ENCODE data around the gene DNAH3. TPM values are rescaled to one million over a fixed set of nuclear protein-coding genes. Genes with fewer than 3 reads are reported as not detected.

The DNAH3 gene
- total RNA-seq, 2 donors from 2014 or later = 0.40 to 0.82 TPM

DNA sequence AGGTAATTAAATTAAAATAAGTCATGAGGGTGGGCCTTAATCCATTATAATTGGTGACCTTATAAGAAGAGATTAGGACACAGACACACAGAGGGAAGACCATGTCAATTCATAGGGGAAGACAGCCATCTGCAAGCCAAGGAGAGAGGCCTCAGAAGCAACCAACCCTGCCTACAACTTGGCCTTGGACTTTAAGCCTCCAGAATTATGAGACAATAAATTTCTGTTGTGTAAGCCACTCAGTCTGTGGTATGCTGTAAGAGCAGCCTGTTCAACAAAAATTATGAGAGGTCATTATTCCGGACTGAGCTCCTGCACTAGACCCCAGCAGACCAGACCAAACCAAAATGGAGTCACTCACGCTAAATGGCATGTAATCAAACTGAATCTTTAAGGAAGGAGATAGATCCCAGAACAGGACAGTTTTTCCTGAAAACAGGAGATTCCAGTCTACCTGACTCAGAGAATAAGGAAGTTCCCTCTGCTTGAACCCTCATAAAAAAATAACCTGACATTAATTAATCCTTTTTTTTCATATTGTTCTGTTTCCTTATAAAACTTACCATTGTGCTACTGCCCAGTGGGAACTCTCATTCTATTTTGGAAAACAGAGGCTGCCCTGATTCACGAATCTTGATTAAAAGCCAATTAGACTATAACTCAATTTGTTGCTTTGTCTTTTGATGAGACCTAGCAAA lies 74.3 kb downstream of the DNAH3 start:
- peaks cover 2% of the 10 kb centered on the region for H3K9me3 Mint-ChIP-seq
- DNase-seq = no peak
- H3K4me1 Mint-ChIP-seq = no peaks in the 10 kb centered on the region
- WGBS, 2 experiments (ENCODE audit: insufficient coverage in 1 of 2, insufficient read length in 1 of 2) = 95 to 97% methylated on average over 3 of the region's 3 CpGs
- H3K36me3 Mint-ChIP-seq (ENCODE audit: low read depth) = no peaks in the 10 kb centered on the region
- H3K4me3 ChIP-seq (ENCODE audit: low read length) = no peak overlapping the region
- no peaks in the 10 kb centered on the region for H3K9me3 ChIP-seq (ENCODE audit: control insufficient read depth, low read length)
- no peak overlapping the region for H3K9ac ChIP-seq (ENCODE audit: extremely low read depth, low read length, poor library complexity, severe bottlenecking)
- H3K4me3 Mint-ChIP-seq = no peak overlapping the region
- no peak overlapping the region for H3K27ac Mint-ChIP-seq
- H3K27ac ChIP-seq (ENCODE audit: low read depth, low read length) = no peak overlapping the region
- TF ChIP-seq, protein P1, sequence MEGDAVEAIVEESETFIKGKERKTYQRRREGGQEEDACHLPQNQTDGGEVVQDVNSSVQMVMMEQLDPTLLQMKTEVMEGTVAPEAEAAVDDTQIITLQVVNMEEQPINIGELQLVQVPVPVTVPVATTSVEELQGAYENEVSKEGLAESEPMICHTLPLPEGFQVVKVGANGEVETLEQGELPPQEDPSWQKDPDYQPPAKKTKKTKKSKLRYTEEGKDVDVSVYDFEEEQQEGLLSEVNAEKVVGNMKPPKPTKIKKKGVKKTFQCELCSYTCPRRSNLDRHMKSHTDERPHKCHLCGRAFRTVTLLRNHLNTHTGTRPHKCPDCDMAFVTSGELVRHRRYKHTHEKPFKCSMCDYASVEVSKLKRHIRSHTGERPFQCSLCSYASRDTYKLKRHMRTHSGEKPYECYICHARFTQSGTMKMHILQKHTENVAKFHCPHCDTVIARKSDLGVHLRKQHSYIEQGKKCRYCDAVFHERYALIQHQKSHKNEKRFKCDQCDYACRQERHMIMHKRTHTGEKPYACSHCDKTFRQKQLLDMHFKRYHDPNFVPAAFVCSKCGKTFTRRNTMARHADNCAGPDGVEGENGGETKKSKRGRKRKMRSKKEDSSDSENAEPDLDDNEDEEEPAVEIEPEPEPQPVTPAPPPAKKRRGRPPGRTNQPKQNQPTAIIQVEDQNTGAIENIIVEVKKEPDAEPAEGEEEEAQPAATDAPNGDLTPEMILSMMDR (conservative IDR thresholded peaks at IDR 0.05) = no peak
- H3K4me1 ChIP-seq (ENCODE audit: control insufficient read depth, insufficient read depth, low read length) = no peaks in the 10 kb centered on the region
- H3K36me3 ChIP-seq (ENCODE audit: control insufficient read depth, insufficient read depth, low read length) = no peaks in the 10 kb centered on the region
- H3K27me3 Mint-ChIP-seq (ENCODE audit: insufficient read depth) = peaks cover 6% of the 10 kb centered on the region
- no peaks in the 10 kb centered on the region for H3K27me3 ChIP-seq (ENCODE audit: control insufficient read depth, insufficient read depth, low read length, poor library complexity, severe bottlenecking)

GRCh38 chr16:21075252-21075651 lies 75.4 kb downstream of the DNAH3 start:
- Histone ChIP-seq H3K27me3 (ENCODE audit: control insufficient read depth, insufficient read depth, low read length, poor library complexity, severe bottlenecking) (no peaks in the 10 kb centered on the region), H3K4me1 (ENCODE audit: control insufficient read depth, insufficient read depth, low read length) (no peaks in the 10 kb centered on the region), H3K36me3 (ENCODE audit: control insufficient read depth, insufficient read depth, low read length) (no peaks in the 10 kb centered on the region), H3K27ac (ENCODE audit: low read depth, low read length) (no peak overlapping the region), H3K9ac (ENCODE audit: extremely low read depth, low read length, poor library complexity, severe bottlenecking) (no peak overlapping the region), H3K4me3 (ENCODE audit: low read length) (no peak overlapping the region), H3K9me3 (ENCODE audit: control insufficient read depth, low read length) (no peaks in the 10 kb centered on the region)
- no peak for DNase-seq
- no peaks in the 10 kb centered on the region for H3K4me1 Mint-ChIP-seq
- peaks cover 2% of the 10 kb centered on the region for H3K9me3 Mint-ChIP-seq
- no peak overlapping the region for H3K27ac Mint-ChIP-seq
- TF ChIP-seq, protein P1 (conservative IDR thresholded peaks at IDR 0.05) = no peak
- H3K27me3 Mint-ChIP-seq (ENCODE audit: insufficient read depth) = peaks cover 6% of the 10 kb centered on the region
- no peaks in the 10 kb centered on the region for H3K36me3 Mint-ChIP-seq (ENCODE audit: low read depth)
- H3K4me3 Mint-ChIP-seq = no peak overlapping the region
- 95 to 97% methylated on average over 4 to 7 of the region's 7 CpGs for WGBS, 2 experiments (ENCODE audit: insufficient coverage in 1 of 2, insufficient read length in 1 of 2)

DNA sequence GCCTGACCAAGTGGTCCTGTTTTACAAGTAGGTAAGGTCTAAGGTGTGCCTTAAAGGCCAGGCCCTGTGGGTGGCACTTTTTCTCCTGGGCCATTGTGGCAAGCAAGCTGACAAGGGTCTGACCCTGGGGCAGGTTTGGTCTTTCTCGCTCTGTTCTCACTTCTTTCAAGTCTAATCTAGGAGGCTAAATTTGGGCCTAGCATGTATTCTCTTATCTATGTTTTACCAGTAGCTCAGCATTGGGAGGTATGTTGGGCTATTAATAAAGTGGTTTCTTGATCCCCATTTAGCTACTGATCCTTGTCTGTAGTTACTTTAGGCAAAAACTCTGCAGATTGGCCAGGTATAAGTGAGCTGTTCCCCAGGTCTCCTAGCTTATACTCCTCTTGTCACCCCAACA lies 77.7 kb downstream of the DNAH3 start:
- Histone ChIP-seq H3K9me3 (ENCODE audit: control insufficient read depth, low read length) (no peaks in the 10 kb centered on the region), H3K27ac (ENCODE audit: low read depth, low read length) (no peak overlapping the region), H3K9ac (ENCODE audit: extremely low read depth, low read length, poor library complexity, severe bottlenecking) (no peak overlapping the region), H3K36me3 (ENCODE audit: control insufficient read depth, insufficient read depth, low read length) (no peaks in the 10 kb centered on the region), H3K4me1 (ENCODE audit: control insufficient read depth, insufficient read depth, low read length) (no peaks in the 10 kb centered on the region), H3K27me3 (ENCODE audit: control insufficient read depth, insufficient read depth, low read length, poor library complexity, severe bottlenecking) (no peaks in the 10 kb centered on the region), H3K4me3 (ENCODE audit: low read length) (no peak overlapping the region)
- WGBS, 2 experiments (ENCODE audit: insufficient coverage in 1 of 2, insufficient read length in 1 of 2) = 100% methylated on average over 1 of the region's 1 CpG; no CpG with 5 or more reads in 1 of the 2 experiments
- DNase-seq = no peak
- no peaks in the 10 kb centered on the region for H3K36me3 Mint-ChIP-seq (ENCODE audit: low read depth)
- no peak overlapping the region for H3K4me3 Mint-ChIP-seq
- H3K27me3 Mint-ChIP-seq (ENCODE audit: insufficient read depth) = peaks cover 7% of the 10 kb centered on the region
- no peak overlapping the region for H3K27ac Mint-ChIP-seq
- TF ChIP-seq, protein P1 (conservative IDR thresholded peaks at IDR 0.05) = no peak
- no peaks in the 10 kb centered on the region for H3K4me1 Mint-ChIP-seq
- peaks cover 2% of the 10 kb centered on the region for H3K9me3 Mint-ChIP-seq

All from endodermal cell (in vitro differentiated cells).